GM21390 (cell line): ENCODE measurements around the gene HLA-F.
A peak's percentile ranks its signal among the peaks of the same experiment; 100 is the strongest.

Experiments
- ATAC-seq: cut with Tn5 transposase; IDR thresholded peaks from one replicate; pipeline ENCODE4 v1.9.1; 2021; ENCODE audit not compliant: unreplicated experiment

Gene HLA-F

GRCh38 chr6:29742127-29742526 is 18.9 kb downstream of the HLA-F start:
- ATAC-seq, result no peak

- ATAC-seq, result no peak
Observed at GRCh38 chr6:29743025-29743424, 19.8 kb downstream of the HLA-F start.

- no peak for ATAC-seq
Observed at GRCh38 chr6:29743568-29743967, 20.3 kb downstream of the HLA-F start.

GRCh38 chr6:29744131-29744530 is 20.9 kb downstream of the HLA-F start:
- no peak for ATAC-seq

GRCh38 chr6:29744621-29745020 is 21.4 kb downstream of the HLA-F start:
- ATAC-seq, result no peak

- ATAC-seq, result no peak
Observed at GRCh38 chr6:29745386-29745785, 22.2 kb downstream of the HLA-F start.

- no peak for ATAC-seq
Observed at GRCh38 chr6:29745855-29746449, 22.7 kb downstream of the HLA-F start.

- ATAC-seq, result no peak
Observed at GRCh38 chr6:29746846-29747687, 23.8 kb downstream of the HLA-F start.

GRCh38 chr6:29747688-29748250 is 24.5 kb downstream of the HLA-F start:
- no peak for ATAC-seq

- ATAC-seq, result peak; percentile 58
Observed at GRCh38 chr6:29748391-29749307, 25.4 kb downstream of the HLA-F start.

- peak; percentile 5 for ATAC-seq
Observed at GRCh38 chr6:29749308-29749662, 26.1 kb downstream of the HLA-F start.

GRCh38 chr6:29749668-29750067 is 26.4 kb downstream of the HLA-F start:
- no peak for ATAC-seq

- no peak for ATAC-seq
Observed at GRCh38 chr6:29750709-29751108, 27.5 kb downstream of the HLA-F start.

- no peak for ATAC-seq
Observed at GRCh38 chr6:29751480-29751879, 28.2 kb downstream of the HLA-F start.

- ATAC-seq, result peak; percentile 72
Observed at GRCh38 chr6:29752451-29753308, 29.4 kb downstream of the HLA-F start.

- no peak for ATAC-seq
Observed at GRCh38 chr6:29753309-29753644, 30.0 kb downstream of the HLA-F start.

GRCh38 chr6:29755295-29755871 is 32.1 kb downstream of the HLA-F start:
- ATAC-seq, result no peak

- no peak for ATAC-seq
Observed at GRCh38 chr6:29757282-29757681, 34.0 kb downstream of the HLA-F start.

- ATAC-seq, result no peak
Observed at GRCh38 chr6:29757701-29758293, 34.6 kb downstream of the HLA-F start.

- ATAC-seq, result no peak
Observed at GRCh38 chr6:29758761-29759160, 35.5 kb downstream of the HLA-F start.
